GM20000 (cell line): ENCODE measurements around the gene CSNK1G1.
"Not testable (repeated sequence)": the region's sequence is repeated elsewhere in the genome, so short reads cannot be mapped to it uniquely, and the experiment has no call there.

Experiments used
- DNase-seq: peaks from one replicate; pipeline ENCODE4 v3.0.0; 2012; ENCODE audit warnings: low spot score
- TF ChIP-seq, protein P1 (sequence below): IDR thresholded peaks from 2 replicates; pipeline ENCODE4 v1.5.1; 2012; ENCODE audit warnings: mild to moderate bottlenecking, control low read depth; ENCODE audit errors: extremely low read depth, missing control alignments

Gene CSNK1G1

DNA sequence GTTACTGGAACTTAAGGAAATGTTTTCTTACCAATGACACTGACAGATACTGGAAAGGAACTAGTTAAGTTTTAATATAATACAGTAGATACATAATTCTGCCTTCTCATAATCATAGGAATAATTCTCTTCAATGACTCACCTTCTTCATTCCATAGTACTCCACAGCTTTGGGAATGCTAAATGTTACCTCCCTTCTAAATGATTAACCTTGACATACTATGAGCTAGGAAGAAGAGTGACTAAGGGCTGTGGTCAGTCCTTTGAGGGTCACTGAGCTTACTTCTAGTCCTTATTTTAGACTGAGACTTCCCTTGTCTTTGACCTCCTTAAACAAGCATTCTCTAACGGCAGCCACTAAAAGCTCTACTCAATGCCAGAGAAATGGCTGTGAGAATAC is 123.6 kb downstream of the CSNK1G1 start:
- DNase-seq, result no peak
- TF ChIP-seq, protein P1, sequence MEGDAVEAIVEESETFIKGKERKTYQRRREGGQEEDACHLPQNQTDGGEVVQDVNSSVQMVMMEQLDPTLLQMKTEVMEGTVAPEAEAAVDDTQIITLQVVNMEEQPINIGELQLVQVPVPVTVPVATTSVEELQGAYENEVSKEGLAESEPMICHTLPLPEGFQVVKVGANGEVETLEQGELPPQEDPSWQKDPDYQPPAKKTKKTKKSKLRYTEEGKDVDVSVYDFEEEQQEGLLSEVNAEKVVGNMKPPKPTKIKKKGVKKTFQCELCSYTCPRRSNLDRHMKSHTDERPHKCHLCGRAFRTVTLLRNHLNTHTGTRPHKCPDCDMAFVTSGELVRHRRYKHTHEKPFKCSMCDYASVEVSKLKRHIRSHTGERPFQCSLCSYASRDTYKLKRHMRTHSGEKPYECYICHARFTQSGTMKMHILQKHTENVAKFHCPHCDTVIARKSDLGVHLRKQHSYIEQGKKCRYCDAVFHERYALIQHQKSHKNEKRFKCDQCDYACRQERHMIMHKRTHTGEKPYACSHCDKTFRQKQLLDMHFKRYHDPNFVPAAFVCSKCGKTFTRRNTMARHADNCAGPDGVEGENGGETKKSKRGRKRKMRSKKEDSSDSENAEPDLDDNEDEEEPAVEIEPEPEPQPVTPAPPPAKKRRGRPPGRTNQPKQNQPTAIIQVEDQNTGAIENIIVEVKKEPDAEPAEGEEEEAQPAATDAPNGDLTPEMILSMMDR, result no peak

- TF ChIP-seq, protein P1, result no peak
- DNase-seq, result no peak
These were observed 126.7 kb downstream of the CSNK1G1 start for GRCh38 chr15:64229129-64229724.

- TF ChIP-seq, protein P1, result no peak
These were observed 130.2 kb downstream of the CSNK1G1 start for GRCh38 chr15:64225804-64226203.

DNA sequence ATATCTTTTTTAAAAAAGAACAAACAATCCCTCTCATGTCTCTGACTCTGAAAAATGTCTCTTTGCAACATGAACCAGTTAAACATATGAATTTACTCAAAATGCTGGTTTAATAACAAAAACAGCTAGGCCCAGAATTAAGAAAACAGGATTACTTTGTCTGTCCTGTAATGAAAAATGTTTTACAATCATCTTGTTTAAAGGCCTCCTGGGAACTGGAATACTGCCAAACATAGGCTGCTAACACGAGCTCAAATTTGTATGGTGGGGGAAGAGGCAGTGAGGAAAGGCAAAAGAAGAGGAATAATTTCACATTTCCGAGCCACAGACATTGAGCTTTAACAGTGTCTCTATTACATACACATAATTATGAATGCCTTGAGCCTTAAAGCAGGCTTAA is 131.5 kb downstream of the CSNK1G1 start:
- TF ChIP-seq, protein P1, result no peak
- DNase-seq, result no peak

More at GRCh38 chr15:64225804-64226203, 130.2 kb downstream of the CSNK1G1 start:
- no peak for DNase-seq

- DNase-seq, result no peak
- TF ChIP-seq, protein P1, result no peak
These were observed 132.1 kb downstream of the CSNK1G1 start for GRCh38 chr15:64223882-64224281.

DNA sequence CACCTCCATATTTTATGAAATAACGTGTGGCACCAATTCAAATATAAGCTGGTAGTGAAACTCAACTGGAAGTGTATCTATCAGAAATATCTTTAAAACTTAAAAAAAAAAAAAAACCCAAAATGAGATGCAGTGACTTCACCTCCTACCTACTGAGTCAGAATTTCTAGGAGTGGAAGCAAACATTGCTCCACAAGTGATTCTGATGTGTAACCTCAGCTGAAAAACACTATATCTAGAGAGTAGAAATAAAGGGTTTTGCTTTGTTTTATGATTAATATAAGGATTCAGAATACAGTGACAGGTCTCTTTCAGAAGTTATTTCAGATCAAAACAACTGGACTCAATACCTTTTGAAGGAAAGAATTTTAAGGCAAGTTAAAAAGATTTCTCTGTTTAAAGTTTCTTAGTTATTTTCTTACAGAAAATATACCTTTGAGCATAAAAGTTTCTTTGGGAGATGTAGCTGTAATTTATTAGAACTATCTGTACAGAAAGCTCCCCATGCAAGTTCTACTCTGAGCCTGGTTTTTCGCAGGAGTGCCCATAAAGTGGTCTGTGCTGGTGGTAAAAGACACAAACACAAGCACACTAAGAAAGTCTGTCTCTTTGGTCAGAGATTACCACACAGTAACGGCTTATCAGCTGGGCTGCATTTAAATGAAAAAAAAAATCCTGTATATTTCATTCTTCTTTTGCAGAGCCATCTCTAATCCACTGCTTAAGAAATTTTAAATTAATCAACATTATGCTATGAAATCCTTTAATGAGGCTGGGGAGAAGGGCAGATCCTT is 133.2 kb downstream of the CSNK1G1 start:
- TF ChIP-seq, protein P1, result no peak

GRCh38 chr15:64221911-64222310 is 134.1 kb downstream of the CSNK1G1 start:
- DNase-seq, result not testable (repeated sequence)

More for the DNA sequence above, 133.2 kb downstream of the CSNK1G1 start:
- DNase-seq, result no peak

GRCh38 chr15:64217429-64217750 is 138.6 kb downstream of the CSNK1G1 start:
- DNase-seq, result not testable (repeated sequence)
